GM19193 (cell line): Measurements from ENCODE around the gene SPG7.

Source experiments
- POLR2A ChIP-seq: IDR thresholded peaks from 4 replicates; pipeline ENCODE4 v1.6.1; 2011; ENCODE audit not compliant: insufficient read depth, insufficient read length; ENCODE audit errors: extremely low read depth

Gene SPG7

GRCh38 chr16:89584768-89585549, 76.8 kb downstream of the SPG7 start:
- TF ChIP-seq POLR2A: no peak

GRCh38 chr16:89586218-89586617, 78.0 kb downstream of the SPG7 start:
- no peak for TF ChIP-seq POLR2A

GRCh38 chr16:89586853-89587252, 78.7 kb downstream of the SPG7 start:
- no peak for TF ChIP-seq POLR2A

- TF ChIP-seq POLR2A: no peak
Measured at GRCh38 chr16:89588413-89589109, 80.4 kb downstream of the SPG7 start.

- TF ChIP-seq POLR2A: no peak
Measured at GRCh38 chr16:89589241-89589926, 81.2 kb downstream of the SPG7 start.

- TF ChIP-seq POLR2A: no peak
Measured at GRCh38 chr16:89593841-89594240, 85.6 kb downstream of the SPG7 start.

GRCh38 chr16:89595330-89596060, 87.3 kb downstream of the SPG7 start:
- no peak for TF ChIP-seq POLR2A

GRCh38 chr16:89596061-89596689, 88.0 kb downstream of the SPG7 start:
- no peak for TF ChIP-seq POLR2A

- no peak for TF ChIP-seq POLR2A
Measured at GRCh38 chr16:89596957-89597649, 88.9 kb downstream of the SPG7 start.

GRCh38 chr16:89598199-89598598, 90.0 kb downstream of the SPG7 start:
- TF ChIP-seq POLR2A: no peak

GRCh38 chr16:89599451-89599858, 91.3 kb downstream of the SPG7 start:
- TF ChIP-seq POLR2A: no peak

GRCh38 chr16:89599902-89600301, 91.7 kb downstream of the SPG7 start:
- TF ChIP-seq POLR2A: no peak

- TF ChIP-seq POLR2A: no peak
Measured at GRCh38 chr16:89600427-89600826, 92.2 kb downstream of the SPG7 start.

GRCh38 chr16:89600956-89601355, 92.8 kb downstream of the SPG7 start:
- no peak for TF ChIP-seq POLR2A
